GM18517 (cell line): Measurements from ENCODE around the gene SMARCAL1.
"Not testable (repeated sequence)": the region's sequence is repeated elsewhere in the genome, so short reads cannot be mapped to it uniquely, and the experiment has no call there.

Experiments
- ATAC-seq: cut with Tn5 transposase; IDR thresholded peaks from one replicate; pipeline ENCODE4 v1.9.1; 2021; ENCODE audit warnings: mild to moderate bottlenecking, moderate library complexity; ENCODE audit not compliant: unreplicated experiment

Gene SMARCAL1

GRCh38 chr2:216498379-216499352, 86.4 kb downstream of the SMARCAL1 start, which contains the start of gene RPL37A:
TSS of gene RPL37A (plus strand) at chr2:216498844. CDS start at chr2:216498875, 31 bp downstream.
- peak; percentile 87 for ATAC-seq

GRCh38 chr2:216499641-216500218, 87.4 kb downstream of the SMARCAL1 start:
- ATAC-seq, result no peak

GRCh38 chr2:216500572-216500971, 88.3 kb downstream of the SMARCAL1 start:
- ATAC-seq, result no peak

- ATAC-seq, result no peak
Observed at GRCh38 chr2:216501854-216502253, 89.6 kb downstream of the SMARCAL1 start.

- no peak for ATAC-seq
Observed at GRCh38 chr2:216502381-216503158, 90.3 kb downstream of the SMARCAL1 start.

- no peak for ATAC-seq
Observed at GRCh38 chr2:216503159-216503629, 90.9 kb downstream of the SMARCAL1 start.

- ATAC-seq, result no peak
Observed at GRCh38 chr2:216503697-216504375, 91.6 kb downstream of the SMARCAL1 start.

- ATAC-seq, result no peak
Observed at GRCh38 chr2:216504376-216504762, 92.1 kb downstream of the SMARCAL1 start.

GRCh38 chr2:216505133-216506106, 93.1 kb downstream of the SMARCAL1 start:
- no peak for ATAC-seq

GRCh38 chr2:216507220-216508160, 95.2 kb downstream of the SMARCAL1 start:
- ATAC-seq, result no peak

GRCh38 chr2:216508229-216508628, 95.9 kb downstream of the SMARCAL1 start:
- ATAC-seq, result no peak

- ATAC-seq, result no peak
Observed at GRCh38 chr2:216516730-216517350, 104.6 kb downstream of the SMARCAL1 start.

- no peak for ATAC-seq
Observed at GRCh38 chr2:216517447-216518225, 105.4 kb downstream of the SMARCAL1 start.

GRCh38 chr2:216518566-216519119, 106.4 kb downstream of the SMARCAL1 start:
- not testable (repeated sequence) for ATAC-seq

- peak; percentile 68 for ATAC-seq
Observed at GRCh38 chr2:216519154-216519762, 107.0 kb downstream of the SMARCAL1 start.

- ATAC-seq, result no peak
Observed at GRCh38 chr2:216520112-216520511, 107.8 kb downstream of the SMARCAL1 start.
